SU-DHL-6 (cell line): ENCODE measurements around the gene TLCD4.

Experiments
- CTCF ChIP-seq: fragments of 200-600 bp; sonication (generic); IDR thresholded peaks from one replicate; pipeline ENCODE4 v1.5.1; 2017; ENCODE audit warnings: antibody characterized with exemption, mild to moderate bottlenecking, low read length, moderate library complexity; ENCODE audit not compliant: insufficient read depth, poor library complexity, severe bottlenecking
- EZH2phosphoT487 ChIP-seq: fragments of 200-600 bp; sonication (generic), shearing (Covaris generic); conservative IDR thresholded peaks from 2 replicates; pipeline ENCODE4 v1.6.1; 2018; ENCODE audit warnings: mild to moderate bottlenecking, antibody characterized with exemption, low read length, moderate library complexity, mixed read lengths

DNA sequence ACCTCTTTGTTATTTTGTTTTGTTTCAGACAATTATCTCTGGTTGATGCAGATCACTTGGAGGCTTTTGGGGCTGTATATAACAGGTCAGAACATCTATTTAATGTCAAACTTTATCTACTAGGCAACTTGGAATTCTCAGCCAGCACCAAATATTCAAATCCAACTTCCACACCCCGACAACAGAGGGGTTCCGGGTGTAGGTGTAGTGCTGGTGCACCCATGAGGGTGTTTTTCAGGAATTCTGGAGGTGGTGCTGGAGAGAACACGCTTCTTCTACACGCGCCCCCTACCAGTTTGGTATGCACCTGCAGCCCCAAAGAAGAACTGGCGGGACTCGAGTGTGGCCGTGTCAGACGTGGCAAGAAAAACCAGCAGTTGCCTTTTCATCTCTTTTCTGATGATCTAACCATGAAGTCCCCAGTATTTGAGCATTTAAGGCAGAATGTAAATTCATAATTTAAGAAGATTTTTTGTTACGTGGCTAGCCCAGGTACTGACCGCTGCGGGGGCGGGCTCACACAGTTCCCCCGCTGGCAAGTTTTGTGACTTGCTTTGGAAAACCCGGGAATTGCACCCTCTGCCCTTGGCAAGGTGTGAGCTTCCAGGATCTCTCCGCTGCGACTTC lies 462 bp upstream of the TLCD4 start:
- peak; percentile 64 for TF ChIP-seq CTCF
- no peak for TF ChIP-seq EZH2phosphoT487
